H54 (cell line): ENCODE data around the gene DSCAML1.

Source experiments
- DNase-seq: peaks from one replicate; pipeline ENCODE4 v3.0.0; 2011; ENCODE audit warnings: low spot score, mixed read lengths; ENCODE audit not compliant: insufficient read length
- FAIRE-seq: peaks from 3 replicates; lab custom pipeline; 2011; peaks lifted over from hg19 to GRCh38; lab: Jason Lieb, UNC
- POLR2A ChIP-seq: IDR thresholded peaks from 2 replicates; pipeline ENCODE4 v1.6.1; 2011; ENCODE audit warnings: low read depth, mild to moderate bottlenecking, low read length

Gene DSCAML1

DNA sequence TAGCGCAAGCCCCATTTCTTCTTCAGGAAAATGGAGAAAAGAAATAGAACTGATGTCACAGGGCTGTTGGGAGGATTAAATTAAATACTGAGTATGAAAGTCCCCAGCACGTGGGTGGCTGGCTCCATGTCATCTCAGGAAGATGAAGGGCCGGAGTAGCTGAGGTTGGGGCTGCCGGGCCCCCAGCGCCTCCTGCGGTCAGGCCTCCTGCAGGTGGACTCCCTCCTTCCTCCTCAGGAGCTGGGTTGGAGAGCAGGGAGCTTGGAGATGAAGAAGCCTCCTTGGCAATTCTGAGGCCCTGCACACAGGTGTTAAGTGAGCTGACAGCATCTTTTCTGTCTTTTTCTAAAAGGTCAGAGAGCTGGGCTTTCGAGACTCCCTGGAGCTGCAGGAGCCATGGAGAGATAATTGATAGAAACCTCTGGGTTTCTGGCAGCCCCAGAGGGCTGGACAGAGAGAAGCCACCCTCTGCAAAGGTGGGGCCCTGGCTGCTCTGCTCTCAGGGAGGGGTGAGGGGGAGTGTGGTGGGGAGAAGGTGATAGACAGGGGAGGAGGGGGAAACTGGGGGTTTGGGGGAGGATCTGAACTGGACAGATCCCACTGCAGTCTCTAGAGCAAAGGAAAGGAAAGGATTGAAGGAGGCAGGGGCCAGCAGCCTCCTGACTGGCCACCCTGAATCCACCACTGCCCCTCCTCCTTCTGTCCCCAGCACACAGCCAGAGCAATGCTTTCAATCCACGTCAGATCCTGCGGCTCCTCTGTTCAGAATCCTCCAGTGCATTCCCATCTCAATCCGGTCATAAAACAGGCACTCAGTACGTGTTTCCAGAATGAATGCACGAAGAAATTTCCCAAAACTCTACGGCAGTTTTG lies 258.5 kb downstream of the DSCAML1 start:
- no peak for FAIRE-seq
- TF ChIP-seq POLR2A: no peak
- no peak for DNase-seq

- FAIRE-seq (no peak), DNase-seq (no peak)
- TF ChIP-seq POLR2A: no peak
Observed at GRCh38 chr11:117535850-117536411, 261.1 kb downstream of the DSCAML1 start.

- FAIRE-seq (no peak), DNase-seq (no peak)
- TF ChIP-seq POLR2A: no peak
Observed at GRCh38 chr11:117535201-117535849, 261.7 kb downstream of the DSCAML1 start.

DNA sequence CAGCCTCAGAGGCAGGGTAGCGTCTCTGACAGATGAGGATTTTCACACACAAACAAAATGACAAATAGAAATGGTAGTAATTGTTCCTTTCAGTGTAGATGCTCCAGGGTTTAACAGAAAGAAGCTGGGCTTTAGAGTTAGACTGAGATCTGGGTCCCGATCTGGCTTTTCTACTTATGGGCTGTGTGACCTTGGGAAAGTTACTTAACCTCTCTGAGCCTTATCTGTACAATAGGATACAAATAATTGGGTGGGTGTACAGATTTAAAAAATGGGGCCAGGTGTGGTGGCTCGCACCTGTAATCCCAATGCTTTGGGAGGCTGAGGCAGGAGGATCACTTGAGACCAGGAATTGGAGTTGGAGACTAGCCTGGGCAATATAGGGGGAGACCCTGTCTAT lies 264.4 kb downstream of the DSCAML1 start:
- FAIRE-seq (no peak), DNase-seq (no peak)
- TF ChIP-seq POLR2A: no peak

- no peak for FAIRE-seq
- no peak for DNase-seq
- TF ChIP-seq POLR2A: no peak
Observed at GRCh38 chr11:117529816-117530215, 267.2 kb downstream of the DSCAML1 start.

DNA sequence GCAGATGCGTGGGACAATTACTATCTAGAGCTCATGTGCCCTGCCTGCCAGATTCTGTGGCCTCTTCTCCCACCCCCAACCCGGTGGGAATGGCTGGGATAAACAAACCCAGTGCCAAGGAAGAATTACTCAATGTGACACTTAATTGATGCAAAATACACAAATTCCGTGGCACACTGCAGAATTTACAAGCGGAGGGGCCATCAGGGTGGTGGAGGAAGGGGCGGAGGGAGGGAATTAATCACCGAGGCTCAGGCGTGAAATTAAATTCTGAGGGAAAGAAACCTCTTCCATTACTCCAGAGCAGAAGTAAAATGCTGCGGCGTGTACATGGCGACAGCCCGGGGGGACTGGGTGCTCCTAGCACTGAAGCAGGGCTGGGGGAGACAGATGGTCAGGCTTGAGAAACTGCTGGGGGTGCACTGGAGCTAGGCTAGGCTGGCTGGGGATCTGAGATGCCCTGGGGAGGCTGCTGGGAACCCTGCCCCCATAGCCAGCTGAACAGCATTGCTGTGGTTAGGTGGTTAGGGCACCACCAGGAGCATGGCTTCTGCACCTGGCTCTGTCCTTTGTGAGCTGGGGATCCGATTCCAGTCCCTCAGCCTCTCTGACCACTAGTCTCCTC lies 268.8 kb downstream of the DSCAML1 start:
- FAIRE-seq (no peak), DNase-seq (no peak)
- TF ChIP-seq POLR2A: no peak

DNA sequence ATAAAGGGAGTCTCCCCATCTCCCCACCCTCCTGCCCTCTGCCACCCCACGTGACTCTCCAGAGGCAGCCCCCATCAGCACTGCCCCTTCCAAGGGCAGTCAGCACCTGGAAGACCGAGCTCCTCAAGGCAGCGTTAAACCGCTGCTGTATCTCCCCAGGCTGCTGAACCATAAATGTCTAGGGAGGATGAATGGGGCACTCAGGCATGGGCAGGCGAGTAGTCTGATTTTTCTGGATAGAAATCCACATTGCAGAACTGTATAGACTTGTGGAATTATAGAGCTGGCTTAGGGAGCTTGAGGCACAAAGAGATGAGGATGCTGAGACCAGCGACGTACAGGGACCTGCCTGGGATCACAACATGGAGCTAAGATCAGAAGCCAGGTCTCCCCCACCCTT lies 269.7 kb downstream of the DSCAML1 start:
- no peak for FAIRE-seq
- no peak for DNase-seq
- TF ChIP-seq POLR2A: no peak

- FAIRE-seq (no peak), DNase-seq (no peak)
- TF ChIP-seq POLR2A: no peak
Observed at GRCh38 chr11:117525866-117526542, 271.0 kb downstream of the DSCAML1 start.

- no peak for TF ChIP-seq POLR2A
- FAIRE-seq (no peak), DNase-seq (no peak)
Observed at GRCh38 chr11:117524468-117525183, 272.4 kb downstream of the DSCAML1 start.

- FAIRE-seq (no peak), DNase-seq (peak; percentile 32)
- TF ChIP-seq POLR2A: no peak
Observed at GRCh38 chr11:117523680-117524079, 273.3 kb downstream of the DSCAML1 start.

DNA sequence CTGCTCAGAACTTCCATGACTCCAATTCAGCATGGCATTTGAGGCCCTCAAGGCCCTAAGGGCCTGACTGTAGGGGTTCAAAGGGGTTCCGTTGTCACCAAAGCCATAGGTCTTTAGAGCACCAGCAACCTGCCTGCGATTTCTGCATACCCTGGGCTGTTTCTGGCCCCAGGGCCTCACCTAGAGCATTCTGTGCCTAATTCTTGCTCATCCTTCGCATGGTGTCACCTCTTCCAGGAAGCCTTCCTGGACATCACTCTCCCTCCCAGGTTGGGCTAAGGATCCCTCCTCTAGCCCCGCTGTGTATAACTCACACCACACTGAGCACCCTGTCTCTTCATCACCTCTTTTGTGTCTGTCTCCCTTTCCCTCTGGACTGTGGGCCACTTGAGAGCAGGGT lies 275.0 kb downstream of the DSCAML1 start:
- FAIRE-seq (no peak), DNase-seq (no peak)
- TF ChIP-seq POLR2A: no peak

DNA sequence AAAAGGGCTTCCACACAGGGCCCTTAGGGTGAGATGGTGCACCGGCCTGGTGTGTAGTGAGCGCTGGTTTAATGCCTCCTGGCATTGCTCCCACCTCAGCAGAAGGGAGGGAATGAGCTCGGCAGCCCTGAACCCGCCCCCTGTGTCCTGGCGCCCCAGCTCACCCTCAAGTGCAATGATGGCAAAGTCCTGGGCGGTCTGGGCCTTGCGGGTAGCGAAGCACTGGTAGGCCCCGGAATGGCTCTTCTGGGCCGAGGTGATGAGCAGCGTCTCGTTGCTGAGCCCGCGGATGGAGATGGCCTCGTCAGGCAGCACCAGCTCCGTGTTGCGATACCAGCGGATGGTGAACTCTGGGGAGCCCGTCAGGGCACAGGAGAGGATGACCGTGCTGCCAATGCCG lies 276.1 kb downstream of the DSCAML1 start:
- TF ChIP-seq POLR2A: no peak
- FAIRE-seq (no peak), DNase-seq (no peak)

- DNase-seq: no peak
- FAIRE-seq: no peak
- no peak for TF ChIP-seq POLR2A
Observed at GRCh38 chr11:117520201-117520600, 276.8 kb downstream of the DSCAML1 start.

DNA sequence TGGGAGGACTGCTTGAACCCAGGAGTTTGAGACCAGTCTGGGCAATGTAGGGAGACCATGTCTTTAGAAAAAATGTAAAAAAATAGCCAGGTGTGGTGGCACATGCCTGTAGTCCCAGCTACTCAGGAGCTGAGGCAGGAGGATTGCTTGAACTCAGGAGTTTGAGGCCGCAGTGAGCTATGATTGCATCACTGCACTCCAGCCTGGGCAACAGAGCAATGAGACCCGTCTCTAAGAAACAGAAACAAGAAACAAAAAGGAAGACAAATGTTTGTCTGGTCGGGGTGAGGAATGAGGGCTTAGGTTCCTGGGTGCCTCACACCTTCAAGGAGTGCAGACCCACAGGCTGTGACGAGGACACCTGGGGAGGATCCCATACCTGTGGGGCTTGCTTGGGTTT lies 277.4 kb downstream of the DSCAML1 start:
- TF ChIP-seq POLR2A: no peak
- no peak for FAIRE-seq
- DNase-seq: no peak
